ENCODE results near the gene TTYH3. TPM values are rescaled to one million over a fixed set of nuclear protein-coding genes. Genes with fewer than 3 reads are reported as not detected.
A peak's percentile ranks its signal among the peaks of the same experiment; 100 is the strongest.

TTYH3 gene
- total RNA-seq, 1 donor from 2014 or later: 51.7 TPM

GRCh38 chr7:2681929-2682799, 50.4 kb downstream of the TTYH3 start:
- ATAC-seq: no peak
- Histone ChIP-seq H3K27me3 (ENCODE audit: low read depth) (peaks cover 30% of the 10 kb centered on the region), H3K36me3 (no peaks in the 10 kb centered on the region), H3K9me3 (no peaks in the 10 kb centered on the region), H3K27ac (no peak overlapping the region), H3K4me3 (no peak overlapping the region), H3K4me1 (peaks cover 6% of the 10 kb centered on the region)
- intact Hi-C loops (cut with DNase I): no loop called here
- DNase-seq: no peak
- TF ChIP-seq CTCF (IDR thresholded peaks at IDR 0.05): no peak

GRCh38 chr7:2684501-2684900, 52.7 kb downstream of the TTYH3 start:
- Histone ChIP-seq H3K9me3 (no peaks in the 10 kb centered on the region), H3K27ac (no peak overlapping the region), H3K36me3 (no peaks in the 10 kb centered on the region), H3K27me3 (ENCODE audit: low read depth) (peaks cover 50% of the 10 kb centered on the region), H3K4me3 (no peak overlapping the region), H3K4me1 (peaks cover 26% of the 10 kb centered on the region)
- TF ChIP-seq CTCF (IDR thresholded peaks at IDR 0.05): no peak
- intact Hi-C loops (cut with DNase I): no loop called here
- no peak for ATAC-seq
- no peak for DNase-seq

GRCh38 chr7:2686101-2686500, 54.3 kb downstream of the TTYH3 start:
- H3K4me1 ChIP-seq: peaks cover 21% of the 10 kb centered on the region
- H3K36me3 ChIP-seq: no peaks in the 10 kb centered on the region
- DNase-seq: no peak
- no peaks in the 10 kb centered on the region for H3K9me3 ChIP-seq
- TF ChIP-seq CTCF (IDR thresholded peaks at IDR 0.05): no peak
- H3K27me3 ChIP-seq (ENCODE audit: low read depth): peaks cover 54% of the 10 kb centered on the region
- intact Hi-C loops (cut with DNase I): no loop called here
- no peak overlapping the region for H3K27ac ChIP-seq
- no peak for ATAC-seq
- no peak overlapping the region for H3K4me3 ChIP-seq

- ATAC-seq (peak; percentile 31 to 33), DNase-seq (no peak)
- peaks cover 51% of the 10 kb centered on the region for H3K27me3 ChIP-seq (ENCODE audit: low read depth)
- peak overlapping the region; percentile 11 for H3K4me3 ChIP-seq
- intact Hi-C loops (cut with DNase I): no loop called here
- H3K27ac ChIP-seq: no peak overlapping the region
- H3K9me3 ChIP-seq: no peaks in the 10 kb centered on the region
- H3K4me1 ChIP-seq: peaks cover 20% of the 10 kb centered on the region
- no peak for TF ChIP-seq CTCF (IDR thresholded peaks at IDR 0.05)
- no peaks in the 10 kb centered on the region for H3K36me3 ChIP-seq
Measured at GRCh38 chr7:2687338-2687869, 55.6 kb downstream of the TTYH3 start.

- ATAC-seq (peak; percentile 14 to 46), DNase-seq (no peak)
- Histone ChIP-seq H3K36me3 (no peaks in the 10 kb centered on the region), H3K27ac (no peak within 1 kb of the TSS), H3K27me3 (ENCODE audit: low read depth) (peaks cover 50% of the 10 kb centered on the region), H3K9me3 (no peaks in the 10 kb centered on the region), H3K4me3 (peak within 1 kb of the TSS; percentile 19), H3K4me1 (peaks cover 20% of the 10 kb centered on the region)
- intact Hi-C loops (cut with DNase I): no loop called here
- no peak for TF ChIP-seq CTCF (IDR thresholded peaks at IDR 0.05)
Measured at GRCh38 chr7:2687881-2688318, 56.1 kb downstream of the TTYH3 start, which contains the start of gene AMZ1. Gene AMZ1 (plus strand): TSS chr7:2688202. CDS start chr7:2700452, 12,250 bp downstream.
